T-helper 22 cell (primary cell): ENCODE results near the gene NUFIP1.
"Not testable (repeated sequence)": the region's sequence is repeated elsewhere in the genome, so short reads cannot be mapped to it uniquely, and the experiment has no call there.

Source experiments
- DNase-seq: peaks from one replicate; pipeline ENCODE4 v3.0.0-alpha.2; 2020; ENCODE audit warnings: low read depth

Gene NUFIP1

DNA sequence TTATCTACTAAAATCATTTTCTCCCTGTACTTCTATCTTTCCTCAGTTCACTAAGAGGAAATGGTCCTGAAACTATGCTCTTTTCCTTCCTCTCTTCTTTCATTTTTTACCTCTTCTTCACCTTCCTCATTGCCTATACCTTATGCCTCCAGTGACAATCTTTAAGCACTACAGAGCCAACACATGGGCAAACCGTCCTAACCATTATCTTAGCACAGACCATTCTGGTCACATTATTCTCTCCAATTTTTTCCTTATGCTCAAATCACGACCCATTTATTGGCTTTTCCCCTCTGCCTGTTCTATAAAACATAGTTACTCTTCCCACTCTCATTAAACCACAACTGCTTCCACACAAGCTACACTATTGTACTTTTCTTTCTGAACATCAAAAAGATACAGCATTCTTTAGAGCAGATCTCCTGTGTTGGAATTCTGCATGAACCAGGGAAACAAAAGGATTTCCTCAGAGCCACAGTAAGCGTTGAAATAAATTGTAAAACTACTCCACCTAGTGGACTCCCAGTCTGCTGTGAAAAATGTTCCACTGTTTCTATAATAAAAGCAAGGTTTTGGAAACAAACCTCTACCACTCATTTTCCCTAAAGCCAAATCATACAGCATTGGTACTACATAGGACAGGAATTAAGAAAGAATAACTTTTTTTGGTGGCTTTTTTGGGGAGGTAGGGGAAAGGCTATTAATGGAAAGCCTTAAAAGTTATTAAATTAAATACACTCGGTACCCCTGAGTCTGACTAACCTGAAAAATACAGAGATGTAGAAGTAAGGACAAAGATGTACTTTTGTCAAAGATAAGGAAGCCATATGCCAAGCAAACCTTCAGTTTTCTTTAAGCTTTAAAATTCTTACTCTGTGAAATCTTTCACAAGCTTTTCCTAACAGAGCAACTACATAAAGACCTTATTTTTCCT lies 19.5 kb downstream of the NUFIP1 start:
- DNase-seq, result no peak

DNA sequence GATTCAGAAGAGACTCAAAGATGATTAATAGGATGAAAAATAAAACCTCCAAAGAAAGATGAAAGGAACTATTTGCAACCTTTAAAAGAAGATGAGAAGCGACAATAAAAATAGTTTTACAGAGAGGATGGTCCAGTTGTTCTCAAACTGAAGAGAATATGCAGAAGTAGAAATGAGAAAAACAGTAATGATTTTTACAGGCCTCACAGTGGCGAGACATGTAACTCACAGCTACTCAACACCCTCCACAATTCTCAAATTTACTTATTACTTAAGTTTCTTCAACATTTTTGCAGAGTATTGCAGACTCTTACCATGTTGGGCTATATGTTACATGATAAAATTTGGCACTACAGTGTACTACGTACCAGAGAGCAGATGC lies 20.8 kb downstream of the NUFIP1 start:
- DNase-seq, result no peak

DNA sequence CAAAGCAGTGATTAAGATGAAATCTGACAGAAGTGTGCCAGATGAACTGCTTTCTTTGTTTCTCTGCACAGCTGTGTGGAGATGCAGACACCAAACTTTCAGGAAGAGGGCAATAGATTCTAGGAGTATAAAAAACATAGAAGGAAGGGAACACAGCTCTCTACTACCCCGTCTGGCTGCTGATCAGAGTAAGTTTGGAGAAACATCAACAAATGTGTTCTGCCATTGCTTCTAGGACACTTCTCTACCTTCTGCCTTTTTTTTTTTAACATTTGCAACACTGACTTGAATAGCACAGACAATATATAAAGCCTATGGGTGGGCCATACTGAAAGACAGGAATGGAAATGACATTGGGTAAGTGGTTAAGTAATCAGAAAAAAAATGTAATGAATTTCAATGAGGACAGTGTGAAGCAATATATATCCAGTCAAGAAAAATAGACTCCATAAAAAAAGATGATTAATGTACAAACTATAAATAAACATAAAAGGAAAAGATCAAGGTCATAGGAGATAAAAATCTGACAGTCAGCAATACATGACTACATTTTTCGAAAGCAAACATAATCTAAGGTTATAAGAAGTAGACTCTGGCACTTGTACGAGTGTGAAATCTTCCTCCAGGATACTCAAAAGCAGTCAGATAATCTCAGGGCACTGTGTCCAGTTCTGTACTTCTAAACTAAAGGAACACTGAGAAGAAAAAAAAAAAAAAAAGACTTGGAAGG lies 21.4 kb downstream of the NUFIP1 start:
- DNase-seq, result no peak

GRCh38 chr13:44961997-44962396 lies 27.3 kb downstream of the NUFIP1 start:
- no peak for DNase-seq

DNA sequence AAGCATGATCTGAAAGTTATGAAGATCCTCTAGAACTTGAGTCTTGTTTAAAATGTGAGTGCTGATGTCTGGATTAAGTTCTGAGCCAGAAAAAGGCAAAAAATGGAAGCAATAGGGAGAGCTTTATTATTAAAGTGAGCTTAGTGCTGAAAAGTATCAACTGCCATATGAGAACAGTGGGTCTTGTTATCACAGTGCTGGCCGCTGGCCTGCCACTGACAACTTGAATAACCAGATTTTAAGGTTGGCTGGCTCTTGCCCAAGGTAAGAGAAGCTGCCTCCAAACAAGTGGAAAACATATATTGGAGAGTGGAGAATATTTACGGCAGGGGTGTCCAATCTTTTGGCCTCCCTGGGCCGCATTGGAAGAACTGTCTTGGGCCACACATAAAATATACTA lies 33.9 kb downstream of the NUFIP1 start:
- DNase-seq, result no peak

DNA sequence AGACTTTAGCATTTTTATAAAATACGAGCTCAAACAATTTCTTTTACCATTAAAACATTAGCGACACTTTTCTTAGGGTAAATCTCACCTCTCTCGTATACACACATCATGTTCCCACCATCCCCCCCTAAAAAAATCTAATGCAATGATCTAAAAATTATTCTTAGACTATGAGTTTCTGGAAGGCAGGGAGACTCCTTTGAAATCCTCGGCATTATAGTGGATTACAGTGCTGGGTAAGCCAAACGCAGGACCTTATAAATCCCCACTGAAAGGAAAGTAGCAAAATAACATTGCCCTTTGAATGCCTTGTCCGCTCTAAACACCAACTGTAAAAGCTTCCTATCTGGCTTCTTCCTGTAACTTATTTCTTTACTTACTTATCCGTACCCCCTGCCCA lies 35.0 kb downstream of the NUFIP1 start:
- no peak for DNase-seq

- DNase-seq, result no peak
Observed at GRCh38 chr13:44952671-44953070, 36.6 kb downstream of the NUFIP1 start.

- DNase-seq, result no peak
Observed at GRCh38 chr13:44951184-44951583, 38.1 kb downstream of the NUFIP1 start.

DNA sequence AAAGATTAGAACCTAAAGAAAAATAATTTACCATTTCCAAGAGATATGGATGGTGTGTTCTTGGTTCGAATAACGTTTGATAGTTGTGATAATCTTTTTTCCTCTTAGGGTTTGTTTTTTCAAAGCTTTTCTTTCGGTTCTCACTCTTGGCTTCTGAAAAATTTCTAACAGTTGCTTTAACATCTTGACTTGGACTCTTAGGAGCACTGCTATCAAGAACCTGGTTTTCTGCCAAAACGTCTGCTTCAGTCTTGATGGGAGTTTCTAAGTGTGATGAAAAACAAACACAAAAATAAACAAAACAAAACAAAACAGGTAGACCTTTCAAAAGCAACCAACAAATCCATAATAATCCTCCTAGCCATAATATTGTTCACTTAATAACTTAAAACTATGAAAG lies 45.9 kb downstream of the NUFIP1 start:
- not testable (repeated sequence) for DNase-seq

- no peak for DNase-seq
Observed at GRCh38 chr13:44938854-44939253, 50.4 kb downstream of the NUFIP1 start.

DNA sequence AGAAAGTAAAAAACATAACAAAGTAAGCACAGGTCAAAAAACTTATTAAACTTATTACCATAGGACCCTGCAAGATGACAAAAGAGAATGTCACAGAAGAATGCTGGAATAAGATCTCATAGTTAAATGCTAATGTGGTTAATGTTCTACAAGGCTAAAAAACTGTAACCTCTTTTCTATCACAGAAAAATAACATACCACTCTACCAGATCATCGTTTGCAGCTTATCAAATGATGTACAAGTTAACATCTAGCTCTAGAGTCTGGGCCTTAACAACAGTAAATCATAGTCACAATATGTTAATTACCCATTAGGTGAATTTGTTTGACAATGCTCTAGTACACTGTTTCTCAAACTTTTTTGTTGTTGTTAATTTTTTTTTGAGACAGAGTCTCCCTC lies 53.0 kb downstream of the NUFIP1 start:
- no peak for DNase-seq

DNA sequence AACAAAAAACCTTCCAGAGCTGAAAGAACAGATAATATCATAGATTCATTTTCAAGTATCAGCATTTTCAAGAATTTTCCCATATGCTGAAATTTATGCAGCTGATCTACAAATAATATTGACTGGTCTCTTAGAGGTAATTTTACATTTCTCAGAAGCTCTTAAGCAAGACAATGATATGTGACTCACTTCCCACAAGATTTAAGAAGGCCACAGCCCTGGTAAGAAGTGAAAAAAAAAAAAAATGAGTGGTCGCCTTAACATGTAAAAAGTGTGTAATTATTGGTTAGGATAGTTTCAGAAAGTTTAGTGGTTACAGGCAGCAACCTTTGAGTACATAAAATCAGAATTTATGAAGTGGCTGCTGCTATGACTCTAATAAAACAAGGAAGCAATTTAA lies 54.5 kb downstream of the NUFIP1 start:
- DNase-seq, result no peak

DNA sequence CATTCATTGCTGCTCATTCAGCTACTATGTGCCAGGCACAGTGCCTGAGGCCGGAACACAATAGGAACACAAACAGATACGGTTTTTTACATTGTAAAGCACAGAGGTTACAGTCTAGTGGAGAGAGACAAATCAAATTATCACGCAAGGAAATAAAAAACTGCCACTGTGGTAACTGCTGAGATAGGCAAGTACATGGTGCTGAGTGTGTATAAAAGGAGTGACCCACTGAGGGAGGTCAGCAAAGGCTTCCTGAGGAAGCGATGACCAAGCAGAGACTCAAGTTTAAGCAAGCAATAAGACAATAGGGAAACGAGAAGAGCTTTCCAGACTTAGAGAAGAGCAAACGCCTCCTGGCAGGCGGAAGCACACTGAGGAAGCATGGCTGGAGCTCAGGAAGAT lies 56.4 kb downstream of the NUFIP1 start:
- DNase-seq, result no peak

DNA sequence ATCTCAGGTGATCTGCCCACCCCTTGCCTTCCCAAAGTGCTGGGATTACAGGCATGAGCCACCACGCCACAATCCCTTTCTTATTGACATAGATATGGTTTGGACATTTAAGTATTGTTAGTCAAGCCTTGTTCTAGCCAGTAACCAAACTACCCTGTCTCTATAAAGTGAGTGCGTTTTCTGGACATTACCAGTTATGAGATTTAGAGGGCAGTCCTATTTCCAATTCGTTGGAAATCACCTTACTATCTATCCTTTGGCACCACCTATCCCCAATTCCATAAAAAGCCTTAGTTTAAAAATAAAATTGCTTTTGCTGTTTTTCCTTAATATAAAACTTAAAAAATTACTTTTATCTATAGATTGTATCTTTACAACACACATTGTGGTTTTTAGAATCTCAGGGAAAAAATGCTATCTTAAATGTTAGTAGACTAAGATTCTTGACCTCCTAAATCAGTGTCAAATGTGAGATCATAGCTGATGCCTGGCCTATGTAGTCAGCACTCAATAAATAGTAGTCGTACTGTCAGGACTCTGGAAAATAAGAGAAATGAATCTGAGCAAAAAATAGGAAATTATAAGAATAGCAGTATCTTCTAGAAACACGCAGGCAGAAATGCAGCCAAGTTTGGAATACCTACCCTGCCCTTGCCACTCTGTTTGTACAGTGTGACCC lies 57.0 kb downstream of the NUFIP1 start:
- DNase-seq, result no peak

GRCh38 chr13:44930963-44931623 lies 58.2 kb downstream of the NUFIP1 start:
- DNase-seq, result no peak

DNA sequence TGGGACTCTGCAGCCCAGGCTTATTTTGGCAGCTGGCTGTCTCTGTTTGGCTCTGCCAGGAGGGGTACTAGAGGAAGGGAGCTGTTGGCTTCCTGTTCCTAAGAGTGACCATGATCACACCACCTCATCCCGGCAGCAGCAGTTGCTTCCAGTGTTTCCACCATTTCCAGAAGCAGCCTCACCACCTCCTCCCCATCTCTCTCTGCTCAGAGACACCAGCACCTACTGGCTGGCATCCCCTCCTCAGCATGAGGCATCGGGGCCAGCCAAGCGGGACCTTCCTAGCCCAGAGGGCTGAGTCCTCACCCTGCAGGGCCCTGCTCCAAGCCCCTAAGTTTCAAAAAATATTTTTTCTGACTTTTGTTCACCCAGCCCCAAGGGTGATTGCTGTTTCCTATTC lies 59.0 kb downstream of the NUFIP1 start:
- no peak for DNase-seq

DNA sequence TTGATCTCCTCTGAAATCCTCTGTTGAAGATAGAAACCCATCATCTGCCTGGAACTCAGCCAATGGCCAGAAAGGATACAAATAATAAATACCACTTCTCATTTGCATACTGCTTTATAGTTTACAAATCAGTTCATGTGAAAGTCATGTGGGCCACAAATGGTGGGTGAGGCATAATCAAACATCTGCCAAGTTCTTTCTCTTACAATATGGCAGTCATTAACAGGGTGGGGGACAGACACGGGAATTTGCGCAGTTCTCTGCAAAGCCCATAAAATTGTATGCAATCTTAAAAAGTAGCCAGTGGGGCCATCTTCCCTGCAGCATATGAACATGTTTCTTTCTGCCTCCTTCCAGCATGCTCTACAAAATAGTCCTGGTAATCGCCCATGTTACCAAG lies 59.6 kb downstream of the NUFIP1 start:
- DNase-seq, result no peak

DNA sequence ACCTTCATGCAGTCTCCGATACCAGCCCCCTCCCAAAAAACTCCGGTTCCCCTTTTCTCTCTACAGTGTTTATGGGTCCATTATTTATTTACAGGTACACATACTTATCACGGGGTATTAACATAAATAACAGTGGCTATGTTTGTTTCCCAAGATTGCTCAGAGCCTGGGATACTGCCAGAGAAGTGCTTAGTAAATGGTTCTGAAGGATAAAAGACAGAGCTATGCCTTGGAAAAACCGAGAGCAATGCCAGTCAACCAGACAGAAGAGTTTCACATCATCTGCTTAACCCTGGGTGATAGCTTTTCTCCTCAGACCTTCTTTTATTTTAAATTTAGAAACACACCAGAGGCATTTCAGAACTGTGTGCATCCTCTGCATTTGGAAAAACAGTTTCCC lies 61.3 kb downstream of the NUFIP1 start:
- DNase-seq, result no peak

GRCh38 chr13:44921931-44922758 lies 67.1 kb downstream of the NUFIP1 start:
- DNase-seq, result no peak

DNA sequence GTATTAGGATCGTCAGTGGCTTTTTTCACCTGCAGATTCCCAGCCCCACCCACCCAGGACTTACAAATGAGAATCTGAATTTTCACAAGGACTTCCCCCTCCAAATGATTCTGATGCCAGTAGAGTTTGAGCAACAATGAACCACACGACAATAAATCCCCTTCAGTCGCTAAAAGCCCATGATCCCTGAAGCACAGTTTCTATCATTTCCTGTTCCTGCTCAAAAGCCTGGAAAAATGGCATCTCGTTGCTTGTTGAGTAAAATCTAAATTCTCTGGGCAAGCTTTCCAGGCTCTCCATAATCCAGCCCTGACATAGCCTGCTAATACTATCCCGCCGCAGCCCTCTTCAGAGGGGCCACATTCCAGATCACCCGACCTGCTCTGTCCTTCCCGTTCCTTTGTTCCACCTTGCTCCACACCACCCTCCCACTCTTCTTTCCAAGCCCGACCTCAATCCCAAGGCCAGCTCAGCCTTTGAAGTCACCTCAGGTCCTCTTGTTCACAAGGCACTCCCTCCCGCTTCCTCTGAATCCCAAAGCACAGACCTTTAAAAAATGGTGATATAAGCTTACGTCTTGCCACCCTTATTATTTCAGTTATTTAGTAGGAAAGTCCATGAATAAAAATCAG lies 67.9 kb downstream of the NUFIP1 start:
- no peak for DNase-seq

GRCh38 chr13:44920013-44920412 lies 69.3 kb downstream of the NUFIP1 start:
- no peak for DNase-seq
